ENCODE measurements around the gene PSME3IP1. TPM values are rescaled to one million over a fixed set of nuclear protein-coding genes. Genes with fewer than 3 reads are reported as not detected.

The PSME3IP1 gene
- total and polyA plus RNA-seq, 9 donors: 38.0 to 147 (median 59.3) TPM

DNA sequence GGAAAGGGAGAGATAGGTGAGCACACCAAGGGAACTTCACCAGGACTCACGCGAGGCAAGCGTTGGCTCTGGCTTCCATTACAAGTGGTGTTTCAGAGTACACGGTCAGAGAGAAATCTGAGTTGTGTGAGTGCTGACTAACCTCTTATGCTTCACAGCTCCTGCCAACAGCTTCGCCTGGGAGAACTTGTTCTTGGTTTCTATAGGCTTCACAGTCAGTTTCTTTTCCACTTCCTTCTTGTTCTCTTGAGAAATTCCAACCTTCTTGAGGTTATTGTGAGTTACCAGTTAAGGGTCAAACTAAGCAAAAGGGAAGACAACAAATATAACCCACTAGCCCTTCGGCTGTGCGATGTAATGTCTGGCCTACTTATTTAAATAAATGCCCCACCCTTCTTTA, 18.9 kb downstream of the PSME3IP1 start:
- Histone ChIP-seq H3K9me3 (no peaks in the 10 kb centered on the region), H3K4me1 (ENCODE audit: insufficient read depth) (no peaks in the 10 kb centered on the region), H3K27me3 (no peaks in the 10 kb centered on the region), H3K4me3 (no peak overlapping the region), H3K36me3 (no peaks in the 10 kb centered on the region), H3K27ac (no peak overlapping the region)
- WGBS, 3 donors: 83 to 90% (median 84%) methylated on average over 7 of the region's 7 CpGs
- TF ChIP-seq, protein P1, sequence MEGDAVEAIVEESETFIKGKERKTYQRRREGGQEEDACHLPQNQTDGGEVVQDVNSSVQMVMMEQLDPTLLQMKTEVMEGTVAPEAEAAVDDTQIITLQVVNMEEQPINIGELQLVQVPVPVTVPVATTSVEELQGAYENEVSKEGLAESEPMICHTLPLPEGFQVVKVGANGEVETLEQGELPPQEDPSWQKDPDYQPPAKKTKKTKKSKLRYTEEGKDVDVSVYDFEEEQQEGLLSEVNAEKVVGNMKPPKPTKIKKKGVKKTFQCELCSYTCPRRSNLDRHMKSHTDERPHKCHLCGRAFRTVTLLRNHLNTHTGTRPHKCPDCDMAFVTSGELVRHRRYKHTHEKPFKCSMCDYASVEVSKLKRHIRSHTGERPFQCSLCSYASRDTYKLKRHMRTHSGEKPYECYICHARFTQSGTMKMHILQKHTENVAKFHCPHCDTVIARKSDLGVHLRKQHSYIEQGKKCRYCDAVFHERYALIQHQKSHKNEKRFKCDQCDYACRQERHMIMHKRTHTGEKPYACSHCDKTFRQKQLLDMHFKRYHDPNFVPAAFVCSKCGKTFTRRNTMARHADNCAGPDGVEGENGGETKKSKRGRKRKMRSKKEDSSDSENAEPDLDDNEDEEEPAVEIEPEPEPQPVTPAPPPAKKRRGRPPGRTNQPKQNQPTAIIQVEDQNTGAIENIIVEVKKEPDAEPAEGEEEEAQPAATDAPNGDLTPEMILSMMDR (IDR thresholded peaks at IDR 0.05): no peak
- intact Hi-C loops (cut with DNase I): loop anchor here in 2 of 4 donors (5.0 kb wide), 2 partner anchors 80 to 85 kb away; no protein-coding TSS in a partner anchor
- no peak for DNase-seq

DNA sequence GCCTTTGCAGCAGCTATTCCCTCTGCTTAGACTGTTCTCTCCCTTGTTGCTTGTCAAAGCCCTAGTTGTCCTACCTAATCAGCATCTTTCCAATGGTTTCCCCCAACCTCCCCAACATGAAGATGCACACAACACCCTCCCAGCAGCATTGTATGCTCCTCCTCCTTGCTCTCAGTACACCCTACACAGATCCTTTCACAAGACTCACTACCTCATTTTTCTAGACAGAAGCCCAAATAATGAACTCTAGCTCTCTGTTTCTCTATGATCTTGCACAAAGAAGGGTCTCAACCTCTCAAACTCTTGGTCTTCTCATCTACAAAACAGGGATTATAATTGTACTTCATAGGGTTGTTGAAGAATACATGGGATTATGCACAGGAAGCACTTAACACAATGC, 19.4 kb downstream of the PSME3IP1 start:
- no peak for DNase-seq
- no peak overlapping the region for H3K4me3 ChIP-seq
- intact Hi-C loops (cut with DNase I): loop anchor here in 2 of 4 donors (5.0 kb wide), 2 partner anchors 79 to 84 kb away; no protein-coding TSS in a partner anchor
- H3K27ac ChIP-seq: no peak overlapping the region
- no peaks in the 10 kb centered on the region for H3K4me1 ChIP-seq (ENCODE audit: insufficient read depth)
- no peak for TF ChIP-seq EP300 (IDR thresholded peaks at IDR 0.05)
- TF ChIP-seq POLR2A (IDR thresholded peaks at IDR 0.05): no peak
- TF ChIP-seq, protein P1 (IDR thresholded peaks at IDR 0.05): no peak
- no peaks in the 10 kb centered on the region for H3K27me3 ChIP-seq
- no peaks in the 10 kb centered on the region for H3K36me3 ChIP-seq
- H3K9me3 ChIP-seq: no peaks in the 10 kb centered on the region

DNA sequence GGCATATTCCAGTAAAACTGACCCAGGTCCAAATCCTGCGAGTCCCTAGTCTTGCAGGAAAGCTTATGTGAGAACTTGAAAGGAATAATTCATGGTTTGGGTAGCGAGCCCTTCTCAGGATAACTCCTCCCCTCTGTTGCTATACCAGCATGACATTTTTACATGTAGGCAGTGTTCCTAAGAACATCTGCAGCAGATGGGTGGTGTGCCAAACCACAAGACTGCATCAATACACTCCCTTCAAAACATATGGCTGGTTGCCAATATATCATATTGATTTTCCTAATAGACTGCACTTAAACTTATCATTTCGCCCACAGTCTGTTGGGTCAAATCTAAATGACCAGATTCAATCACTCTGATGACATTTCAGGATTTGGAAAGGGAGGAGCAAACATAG, 19.9 kb downstream of the PSME3IP1 start:
- no peaks in the 10 kb centered on the region for H3K4me1 ChIP-seq (ENCODE audit: insufficient read depth)
- H3K36me3 ChIP-seq: no peaks in the 10 kb centered on the region
- H3K4me3 ChIP-seq: no peak overlapping the region
- H3K27me3 ChIP-seq: no peaks in the 10 kb centered on the region
- TF ChIP-seq POLR2A (IDR thresholded peaks at IDR 0.05) (no peak), EP300 (IDR thresholded peaks at IDR 0.05) (no peak)
- TF ChIP-seq, protein P1 (IDR thresholded peaks at IDR 0.05): no peak
- H3K9me3 ChIP-seq: no peaks in the 10 kb centered on the region
- intact Hi-C loops (cut with DNase I): loop anchor here in 2 of 4 donors (5.0 kb wide), 2 partner anchors 79 to 84 kb away; no protein-coding TSS in a partner anchor
- DNase-seq: no peak
- no peak overlapping the region for H3K27ac ChIP-seq
- WGBS, 3 donors: 52 to 62% (median 55%) methylated on average over 3 of the region's 3 CpGs

DNA sequence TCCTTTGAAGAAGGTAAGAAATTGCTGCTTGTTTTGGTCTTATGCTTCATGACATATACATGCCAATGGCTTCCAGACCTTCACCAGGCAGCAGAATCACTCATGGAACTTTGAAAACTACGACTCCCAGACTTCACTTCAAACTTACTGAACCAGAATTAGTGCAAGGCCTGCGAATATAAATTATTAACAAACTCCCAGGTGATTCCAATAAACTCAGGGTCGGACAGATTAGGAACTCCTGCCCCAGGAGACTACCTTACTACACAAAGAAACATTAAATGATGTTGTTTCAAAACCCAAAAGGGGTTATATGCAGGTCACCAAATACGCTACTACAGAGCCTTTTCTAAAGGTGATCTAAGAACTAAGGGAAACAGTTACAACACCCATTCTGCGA, 20.4 kb downstream of the PSME3IP1 start:
- intact Hi-C loops (cut with DNase I): loop anchor here in 2 of 4 donors (5.0 kb wide), 2 partner anchors 78 to 83 kb away; no protein-coding TSS in a partner anchor
- no peak overlapping the region for H3K4me3 ChIP-seq
- no peaks in the 10 kb centered on the region for H3K27me3 ChIP-seq
- no peaks in the 10 kb centered on the region for H3K4me1 ChIP-seq (ENCODE audit: insufficient read depth)
- H3K27ac ChIP-seq: no peak overlapping the region
- H3K9me3 ChIP-seq: no peaks in the 10 kb centered on the region
- WGBS, 3 donors: 75 to 85% (median 79%) methylated on average over 5 of the region's 5 CpGs
- DNase-seq: no peak
- no peak for TF ChIP-seq EP300 (IDR thresholded peaks at IDR 0.05)
- no peak for TF ChIP-seq POLR2A (IDR thresholded peaks at IDR 0.05)
- TF ChIP-seq, protein P1 (IDR thresholded peaks at IDR 0.05): no peak
- H3K36me3 ChIP-seq: no peaks in the 10 kb centered on the region
